Stimulated activated CD4-positive, alpha-beta T cell treated with anti-CD3 and anti-CD28 coated beads, Interleukin-15, amount 100 ng/mL, for 24 hours (primary cell): Measurements from ENCODE around the gene PARP9.
"Not testable (repeated sequence)": the region's sequence is repeated elsewhere in the genome, so short reads cannot be mapped to it uniquely, and the experiment has no call there.

Experiments used
- DNase-seq: peaks from one replicate; pipeline ENCODE4 v3.0.0-alpha.2; 2020

Gene PARP9

GRCh38 chr3:122572940-122573412 is 8.9 kb upstream of the PARP9 start:
- DNase-seq, result peak; percentile 37

- no peak for DNase-seq
Observed at GRCh38 chr3:122568755-122569154, 4.7 kb upstream of the PARP9 start.

- not testable (repeated sequence) for DNase-seq
Observed at GRCh38 chr3:122568131-122568530, 4.0 kb upstream of the PARP9 start.

- peak; percentile 26 for DNase-seq
Observed at GRCh38 chr3:122563717-122564025, 429 bp downstream of the PARP9 start.

- DNase-seq, result no peak
Observed at GRCh38 chr3:122562923-122563716, 980 bp downstream of the PARP9 start.

GRCh38 chr3:122560680-122561079 is 3.4 kb downstream of the PARP9 start:
- DNase-seq, result peak; percentile 62

GRCh38 chr3:122559906-122560305 is 4.2 kb downstream of the PARP9 start:
- no peak for DNase-seq

- DNase-seq, result no peak
Observed at GRCh38 chr3:122558605-122559004, 5.5 kb downstream of the PARP9 start.

- no peak for DNase-seq
Observed at GRCh38 chr3:122557356-122557755, 6.7 kb downstream of the PARP9 start.

GRCh38 chr3:122555275-122556071 is 8.6 kb downstream of the PARP9 start:
- DNase-seq, result no peak

GRCh38 chr3:122553171-122553570 is 10.9 kb downstream of the PARP9 start:
- no peak for DNase-seq

GRCh38 chr3:122548619-122549018 is 15.5 kb downstream of the PARP9 start:
- DNase-seq, result no peak

GRCh38 chr3:122548076-122548475 is 16.0 kb downstream of the PARP9 start:
- DNase-seq, result no peak

GRCh38 chr3:122546151-122546550 is 17.9 kb downstream of the PARP9 start:
- DNase-seq, result no peak

GRCh38 chr3:122538956-122539490 is 25.1 kb downstream of the PARP9 start:
- DNase-seq, result no peak

GRCh38 chr3:122536632-122537001 is 27.5 kb downstream of the PARP9 start:
- no peak for DNase-seq

- DNase-seq, result no peak
Observed at GRCh38 chr3:122535964-122536631, 28.0 kb downstream of the PARP9 start.

- peak; percentile 61 for DNase-seq
Observed at GRCh38 chr3:122533931-122534334, 30.2 kb downstream of the PARP9 start.

GRCh38 chr3:122533480-122533879 is 30.6 kb downstream of the PARP9 start:
- no peak for DNase-seq

GRCh38 chr3:122530164-122530563 is 33.9 kb downstream of the PARP9 start:
- no peak for DNase-seq

- no peak for DNase-seq
Observed at GRCh38 chr3:122523317-122523716, 40.8 kb downstream of the PARP9 start.

- DNase-seq, result no peak
Observed at GRCh38 chr3:122520861-122521260, 43.2 kb downstream of the PARP9 start.

GRCh38 chr3:122519693-122520092 is 44.4 kb downstream of the PARP9 start:
- DNase-seq, result no peak
